ENCODE data around the gene CYP3A5.

- no peak for TF ChIP-seq POLR2A (IDR thresholded peaks at IDR 0.05)
- TF ChIP-seq POLR2AphosphoS5 (IDR thresholded peaks at IDR 0.05), result no peak
- no peak for TF ChIP-seq EP300 (IDR thresholded peaks at IDR 0.05)
Observed at GRCh38 chr7:99624484-99624883, 55.3 kb downstream of the CYP3A5 start.
